NB4 (cell line): ENCODE results near the gene FAM9C.

Experiments
- MYC ChIP-seq: IDR thresholded peaks from 2 replicates; pipeline ENCODE4 v1.6.1; 2011; ENCODE audit warnings: low read depth, low read length
- POLR2A ChIP-seq: IDR thresholded peaks from 2 replicates; pipeline ENCODE4 v1.6.1; 2011; ENCODE audit warnings: mild to moderate bottlenecking; ENCODE audit not compliant: insufficient read length; ENCODE audit errors: extremely low read depth
- TF ChIP-seq, protein P1 (sequence below): IDR thresholded peaks from 2 replicates; pipeline ENCODE4 v1.6.1; 2011; ENCODE audit warnings: low read depth, low read length
- TF ChIP-seq, protein P2 (sequence below): IDR thresholded peaks from one replicate; pipeline ENCODE4 v1.5.1; 2012; ENCODE audit warnings: low read depth, low read length

DNA sequence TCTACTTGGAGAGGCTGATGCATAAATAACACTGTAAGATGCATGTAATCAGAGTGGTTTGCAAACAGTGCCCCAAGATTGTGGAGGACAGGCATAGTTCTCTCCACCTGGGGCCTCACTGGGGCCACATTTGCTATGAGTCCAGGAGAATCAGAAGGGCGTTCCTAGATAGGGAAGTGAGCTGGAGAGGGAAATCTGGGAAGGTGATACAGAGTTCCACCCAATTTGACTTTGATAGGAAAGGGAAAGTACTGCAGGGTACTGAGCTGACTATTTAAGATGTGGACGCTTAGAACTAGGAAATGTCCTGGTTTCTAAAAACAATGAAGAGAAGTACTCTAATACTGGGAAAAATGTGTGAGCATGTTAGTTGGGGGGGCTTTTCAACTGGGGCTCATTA is 33.9 kb downstream of the FAM9C start:
- TF ChIP-seq, protein P1, sequence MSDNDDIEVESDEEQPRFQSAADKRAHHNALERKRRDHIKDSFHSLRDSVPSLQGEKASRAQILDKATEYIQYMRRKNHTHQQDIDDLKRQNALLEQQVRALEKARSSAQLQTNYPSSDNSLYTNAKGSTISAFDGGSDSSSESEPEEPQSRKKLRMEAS: no peak
- TF ChIP-seq, protein P2, sequence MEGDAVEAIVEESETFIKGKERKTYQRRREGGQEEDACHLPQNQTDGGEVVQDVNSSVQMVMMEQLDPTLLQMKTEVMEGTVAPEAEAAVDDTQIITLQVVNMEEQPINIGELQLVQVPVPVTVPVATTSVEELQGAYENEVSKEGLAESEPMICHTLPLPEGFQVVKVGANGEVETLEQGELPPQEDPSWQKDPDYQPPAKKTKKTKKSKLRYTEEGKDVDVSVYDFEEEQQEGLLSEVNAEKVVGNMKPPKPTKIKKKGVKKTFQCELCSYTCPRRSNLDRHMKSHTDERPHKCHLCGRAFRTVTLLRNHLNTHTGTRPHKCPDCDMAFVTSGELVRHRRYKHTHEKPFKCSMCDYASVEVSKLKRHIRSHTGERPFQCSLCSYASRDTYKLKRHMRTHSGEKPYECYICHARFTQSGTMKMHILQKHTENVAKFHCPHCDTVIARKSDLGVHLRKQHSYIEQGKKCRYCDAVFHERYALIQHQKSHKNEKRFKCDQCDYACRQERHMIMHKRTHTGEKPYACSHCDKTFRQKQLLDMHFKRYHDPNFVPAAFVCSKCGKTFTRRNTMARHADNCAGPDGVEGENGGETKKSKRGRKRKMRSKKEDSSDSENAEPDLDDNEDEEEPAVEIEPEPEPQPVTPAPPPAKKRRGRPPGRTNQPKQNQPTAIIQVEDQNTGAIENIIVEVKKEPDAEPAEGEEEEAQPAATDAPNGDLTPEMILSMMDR: no peak
- TF ChIP-seq MYC: no peak
- no peak for TF ChIP-seq POLR2A
